WTC11 (cell line): ENCODE data around the gene DDAH2. TPM values are rescaled to one million over a fixed set of nuclear protein-coding genes. Genes with fewer than 3 reads are reported as not detected.

Source experiments
- ATAC-seq: fragments of 200-7000 bp; cut with Tn5 transposase; 2 replicates; pipeline ENCODE4 v1.10.0; 2021; ENCODE audit warnings: mild to moderate bottlenecking, moderate library complexity
- CTCF ChIA-PET: fragments of 300-600 bp; sonication (Branson Sonifier 250); formaldehyde crosslinking; loops from one replicate; lab custom pipeline; 2021; ENCODE audit warnings: antibody characterized with exemption; lab: Charles Lee
- POLR2A ChIA-PET: fragments of 350-600 bp; sonication (Branson Sonifier 250); formaldehyde crosslinking; loops from one replicate; lab custom pipeline; 2021; ENCODE audit warnings: antibody characterized with exemption; lab: Charles Lee
- DNase-seq: peaks from one replicate; pipeline ENCODE4 v3.0.0; 2021; ENCODE audit warnings: low spot score
- H3K27ac Mint-ChIP-seq: 2 replicates; pipeline ENCODE4 v1.8.0; 2021; ENCODE audit warnings: mixed read lengths
- H3K27me3 Mint-ChIP-seq: 2 replicates; pipeline ENCODE4 v1.8.0; 2021; ENCODE audit warnings: low read depth, mild to moderate bottlenecking, moderate library complexity, mixed read lengths
- H3K36me3 Mint-ChIP-seq: 2 replicates; pipeline ENCODE4 v1.8.0; 2021; ENCODE audit warnings: mixed read lengths
- H3K4me1 Mint-ChIP-seq: 2 replicates; pipeline ENCODE4 v1.8.0; 2022; ENCODE audit warnings: mixed read lengths
- H3K4me3 Mint-ChIP-seq: 2 replicates; pipeline ENCODE4 v1.8.0; 2021; ENCODE audit warnings: mild to moderate bottlenecking, moderate library complexity, mixed read lengths
- H3K9me3 Mint-ChIP-seq: 2 replicates; pipeline ENCODE4 v1.8.0; 2021; ENCODE audit warnings: mixed read lengths
- ATF1 ChIP-seq: sonication (generic); formaldehyde crosslinking; IDR thresholded peaks from 2 replicates; pipeline ENCODE4 v1.8.1; 2023; ENCODE audit warnings: mild to moderate bottlenecking, moderate library complexity, missing genetic modification reagents
- CREM ChIP-seq: sonication (generic); formaldehyde crosslinking; IDR thresholded peaks from 2 replicates; pipeline ENCODE4 v1.8.1; 2022; ENCODE audit warnings: mild to moderate bottlenecking, missing genetic modification reagents, moderate library complexity
- ERG ChIP-seq: fragments of 250-450 bp; sonication (Bioruptor Pico); IDR thresholded peaks from 2 replicates; pipeline ENCODE4 v1.8.0; 2021; ENCODE audit warnings: mild to moderate bottlenecking
- GRHL2 ChIP-seq: fragments of 250-450 bp; sonication (Bioruptor Pico); IDR thresholded peaks from 2 replicates; pipeline ENCODE4 v1.8.0; 2022; ENCODE audit warnings: mild to moderate bottlenecking, moderate library complexity; ENCODE audit not compliant: insufficient replicate concordance, severe bottlenecking
- IRF2 ChIP-seq: sonication (generic); formaldehyde crosslinking; IDR thresholded peaks from 2 replicates; pipeline ENCODE4 v1.8.0; 2022; ENCODE audit warnings: low read depth, missing genetic modification reagents, borderline replicate concordance
- JAZF1 ChIP-seq: fragments of 250-450 bp; sonication (Bioruptor Pico); IDR thresholded peaks from 2 replicates; pipeline ENCODE4 v1.9.0; 2021; ENCODE audit warnings: moderate library complexity, mild to moderate bottlenecking, inconsistent platforms
- NFE2L1 ChIP-seq: sonication (generic); formaldehyde crosslinking; IDR thresholded peaks from 2 replicates; pipeline ENCODE4 v1.8.1; 2023; ENCODE audit warnings: missing genetic modification reagents
- PRRX2 ChIP-seq: fragments of 250-450 bp; sonication (Bioruptor Pico); IDR thresholded peaks from 2 replicates; pipeline ENCODE4 v1.8.0; 2021; ENCODE audit warnings: mild to moderate bottlenecking
- RELA ChIP-seq: sonication (generic); formaldehyde crosslinking; IDR thresholded peaks from 2 replicates; pipeline ENCODE4 v1.8.1; 2022; ENCODE audit warnings: missing genetic modification reagents, mild to moderate bottlenecking, borderline replicate concordance
- TCF7 ChIP-seq: sonication (generic); formaldehyde crosslinking; IDR thresholded peaks from 2 replicates; pipeline ENCODE4 v1.8.0; 2022; ENCODE audit warnings: mild to moderate bottlenecking, low read depth, missing genetic modification reagents, moderate library complexity
- TP53 ChIP-seq: sonication (generic); formaldehyde crosslinking; IDR thresholded peaks from 2 replicates; pipeline ENCODE4 v1.8.1; 2023; ENCODE audit warnings: mild to moderate bottlenecking, missing genetic modification reagents
- ZNF121 ChIP-seq: sonication (generic); formaldehyde crosslinking; IDR thresholded peaks from 2 replicates; pipeline ENCODE4 v1.8.0; 2023; ENCODE audit warnings: missing genetic modification reagents
- ZNF396 ChIP-seq: fragments of 250-450 bp; sonication (Bioruptor Pico); IDR thresholded peaks from 2 replicates; pipeline ENCODE4 v1.8.0; 2021; ENCODE audit warnings: mild to moderate bottlenecking, moderate library complexity, borderline replicate concordance
- ZNF416 ChIP-seq: fragments of 250-450 bp; sonication (Bioruptor Pico); IDR thresholded peaks from 2 replicates; pipeline ENCODE4 v1.9.0; 2021; ENCODE audit warnings: mild to moderate bottlenecking, inconsistent platforms
- total RNA-seq: library from RNA; stranded (reverse); gene quantifications from 3 replicates; pipeline ENCODE4 v1.2.3, GENCODE V29; 2021
- TF ChIP-seq, protein P1 (sequence below): sonication (generic); formaldehyde crosslinking; IDR thresholded peaks from 2 replicates; pipeline ENCODE4 v1.8.1; 2022; ENCODE audit warnings: mild to moderate bottlenecking, moderate library complexity, missing genetic modification reagents
- TF ChIP-seq, protein P2 (sequence below): sonication (generic); formaldehyde crosslinking; IDR thresholded peaks from 2 replicates; pipeline ENCODE4 v1.8.1; 2023; ENCODE audit warnings: mild to moderate bottlenecking, missing genetic modification reagents, borderline replicate concordance
- TF ChIP-seq, protein P3 (sequence below): sonication (generic); formaldehyde crosslinking; IDR thresholded peaks from 2 replicates; pipeline ENCODE4 v1.8.1; 2022; ENCODE audit warnings: mild to moderate bottlenecking, missing genetic modification reagents, moderate library complexity, borderline replicate concordance

Gene DDAH2
- total RNA-seq, 1 experiment from 2014 or later: 67.3 TPM

GRCh38 chr6:31732029-31732428, 2.9 kb upstream of the DDAH2 start (continued):
- TF ChIP-seq, protein P1, sequence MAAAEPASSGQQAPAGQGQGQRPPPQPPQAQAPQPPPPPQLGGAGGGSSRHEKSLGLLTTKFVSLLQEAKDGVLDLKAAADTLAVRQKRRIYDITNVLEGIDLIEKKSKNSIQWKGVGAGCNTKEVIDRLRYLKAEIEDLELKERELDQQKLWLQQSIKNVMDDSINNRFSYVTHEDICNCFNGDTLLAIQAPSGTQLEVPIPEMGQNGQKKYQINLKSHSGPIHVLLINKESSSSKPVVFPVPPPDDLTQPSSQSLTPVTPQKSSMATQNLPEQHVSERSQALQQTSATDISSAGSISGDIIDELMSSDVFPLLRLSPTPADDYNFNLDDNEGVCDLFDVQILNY (CRISPR knock-in tag): no peak
- TF ChIP-seq ZNF416: no peak
- no peak for TF ChIP-seq JAZF1 (CRISPR knock-in tag)
- TF ChIP-seq ATF1: no peak
- TF ChIP-seq TCF7 (CRISPR knock-in tag): no peak
- TF ChIP-seq TP53: no peak

DNA sequence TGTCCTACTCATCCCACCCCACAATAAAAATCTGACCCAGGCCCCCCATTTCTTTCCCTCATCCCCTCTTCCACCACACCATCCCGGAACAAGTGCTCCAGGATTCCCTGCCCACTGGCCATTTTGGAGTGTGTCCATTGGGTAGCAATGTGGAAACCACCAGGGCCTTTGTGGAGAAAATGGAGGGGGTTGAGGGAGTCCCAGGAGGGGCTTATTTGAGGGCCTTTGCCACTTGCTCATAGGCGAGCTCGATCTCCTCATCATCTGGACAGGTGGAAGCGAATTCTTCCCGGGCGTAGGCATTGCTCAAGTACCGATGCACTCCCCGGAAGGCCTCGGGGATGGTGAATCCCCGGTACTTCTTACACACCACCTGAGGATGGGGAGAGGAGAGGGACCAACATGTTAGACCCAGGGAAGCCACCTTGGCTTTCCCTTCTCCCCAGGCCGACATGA, 1.6 kb upstream of the DDAH2 start:
- peak overlapping the region; percentile 98 for H3K27ac Mint-ChIP-seq
- peak overlapping the region; percentile 93 for H3K4me3 Mint-ChIP-seq
- peaks cover 21% of the 10 kb centered on the region for H3K4me1 Mint-ChIP-seq
- POLR2A ChIA-PET: interaction anchor here (1.0 to 3.6 kb wide), 8 partner anchors 9 to 189 kb away, joined by 4 to 32 read pairs (median 6); partner anchors contain the start of genes DDX39B, HSPA1B, LSM2 and MSH5
- DNase-seq (no peak), ATAC-seq (no peak)
- no peak for TF ChIP-seq GRHL2
- no peak for TF ChIP-seq RELA
- TF ChIP-seq IRF2 (CRISPR knock-in tag): no peak
- TF ChIP-seq, protein P2, sequence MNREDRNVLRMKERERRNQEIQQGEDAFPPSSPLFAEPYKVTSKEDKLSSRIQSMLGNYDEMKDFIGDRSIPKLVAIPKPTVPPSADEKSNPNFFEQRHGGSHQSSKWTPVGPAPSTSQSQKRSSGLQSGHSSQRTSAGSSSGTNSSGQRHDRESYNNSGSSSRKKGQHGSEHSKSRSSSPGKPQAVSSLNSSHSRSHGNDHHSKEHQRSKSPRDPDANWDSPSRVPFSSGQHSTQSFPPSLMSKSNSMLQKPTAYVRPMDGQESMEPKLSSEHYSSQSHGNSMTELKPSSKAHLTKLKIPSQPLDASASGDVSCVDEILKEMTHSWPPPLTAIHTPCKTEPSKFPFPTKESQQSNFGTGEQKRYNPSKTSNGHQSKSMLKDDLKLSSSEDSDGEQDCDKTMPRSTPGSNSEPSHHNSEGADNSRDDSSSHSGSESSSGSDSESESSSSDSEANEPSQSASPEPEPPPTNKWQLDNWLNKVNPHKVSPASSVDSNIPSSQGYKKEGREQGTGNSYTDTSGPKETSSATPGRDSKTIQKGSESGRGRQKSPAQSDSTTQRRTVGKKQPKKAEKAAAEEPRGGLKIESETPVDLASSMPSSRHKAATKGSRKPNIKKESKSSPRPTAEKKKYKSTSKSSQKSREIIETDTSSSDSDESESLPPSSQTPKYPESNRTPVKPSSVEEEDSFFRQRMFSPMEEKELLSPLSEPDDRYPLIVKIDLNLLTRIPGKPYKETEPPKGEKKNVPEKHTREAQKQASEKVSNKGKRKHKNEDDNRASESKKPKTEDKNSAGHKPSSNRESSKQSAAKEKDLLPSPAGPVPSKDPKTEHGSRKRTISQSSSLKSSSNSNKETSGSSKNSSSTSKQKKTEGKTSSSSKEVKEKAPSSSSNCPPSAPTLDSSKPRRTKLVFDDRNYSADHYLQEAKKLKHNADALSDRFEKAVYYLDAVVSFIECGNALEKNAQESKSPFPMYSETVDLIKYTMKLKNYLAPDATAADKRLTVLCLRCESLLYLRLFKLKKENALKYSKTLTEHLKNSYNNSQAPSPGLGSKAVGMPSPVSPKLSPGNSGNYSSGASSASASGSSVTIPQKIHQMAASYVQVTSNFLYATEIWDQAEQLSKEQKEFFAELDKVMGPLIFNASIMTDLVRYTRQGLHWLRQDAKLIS (CRISPR knock-in tag): no peak
- no peak for TF ChIP-seq ZNF396
- TF ChIP-seq CREM (CRISPR knock-in tag): no peak
- no peak for TF ChIP-seq NFE2L1 (CRISPR knock-in tag)
- no peak for TF ChIP-seq PRRX2
- no peak for TF ChIP-seq JAZF1 (CRISPR knock-in tag)
- no peak for TF ChIP-seq ERG (CRISPR knock-in tag)
- no peak for TF ChIP-seq ZNF121 (CRISPR knock-in tag)
- TF ChIP-seq, protein P3, sequence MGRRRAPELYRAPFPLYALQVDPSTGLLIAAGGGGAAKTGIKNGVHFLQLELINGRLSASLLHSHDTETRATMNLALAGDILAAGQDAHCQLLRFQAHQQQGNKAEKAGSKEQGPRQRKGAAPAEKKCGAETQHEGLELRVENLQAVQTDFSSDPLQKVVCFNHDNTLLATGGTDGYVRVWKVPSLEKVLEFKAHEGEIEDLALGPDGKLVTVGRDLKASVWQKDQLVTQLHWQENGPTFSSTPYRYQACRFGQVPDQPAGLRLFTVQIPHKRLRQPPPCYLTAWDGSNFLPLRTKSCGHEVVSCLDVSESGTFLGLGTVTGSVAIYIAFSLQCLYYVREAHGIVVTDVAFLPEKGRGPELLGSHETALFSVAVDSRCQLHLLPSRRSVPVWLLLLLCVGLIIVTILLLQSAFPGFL (CRISPR knock-in tag): no peak
- TF ChIP-seq ZNF416: no peak
- H3K36me3 Mint-ChIP-seq: peaks cover 37% of the 10 kb centered on the region
- no peaks in the 10 kb centered on the region for H3K9me3 Mint-ChIP-seq
- H3K27me3 Mint-ChIP-seq: no peaks in the 10 kb centered on the region
- CTCF ChIA-PET: interaction anchor here (0.6 to 4.0 kb wide), 21 partner anchors 8 to 317 kb away, joined by 3 to 66 read pairs (median 6); partner anchors contain the start of genes ABHD16A, BAG6, C6orf47 and GPANK1
